HAP-1 (cell line): ENCODE results near the gene ANXA9.

Experiments used
- DNase-seq, 2 experiments: peaks; one replicate each; pipeline ENCODE4 v3.0.0-alpha.2; 2016 to 2020; ENCODE audit warnings: low spot score in 2 of 2
- H3K27me3 ChIP-seq: fragments of 250-450 bp; sonication (Bioruptor Pico); 2 replicates; pipeline ENCODE4 v1.5.1; 2020; ENCODE audit warnings: low read depth, mild to moderate bottlenecking, moderate library complexity
- H3K36me3 ChIP-seq: fragments of 250-450 bp; sonication (Bioruptor Pico); replicated peaks from 2 replicates; pipeline ENCODE4 v1.5.1; 2020; ENCODE audit warnings: mild to moderate bottlenecking
- H3K4me1 ChIP-seq: fragments of 250-450 bp; sonication (Bioruptor Pico); 2 replicates; pipeline ENCODE4 v1.5.1; 2020; ENCODE audit warnings: mild to moderate bottlenecking
- H3K4me3 ChIP-seq: fragments of 250-450 bp; sonication (Bioruptor Pico); 2 replicates; pipeline ENCODE4 v1.5.1; 2020; ENCODE audit warnings: mild to moderate bottlenecking, moderate library complexity
- H3K9me3 ChIP-seq: fragments of 250-450 bp; sonication (Bioruptor Pico); 2 replicates; pipeline ENCODE4 v1.5.1; 2020; ENCODE audit warnings: mild to moderate bottlenecking, moderate library complexity
- in situ Hi-C: fragments of 300-500 bp; cut with MboI; formaldehyde crosslinking; loops from 3 replicates; pipeline ENCODE4 v1.14.3; 2020; ENCODE audit warnings: low sequenced_read_pairs, inconsistent platforms, mixed read lengths

The ANXA9 gene

DNA sequence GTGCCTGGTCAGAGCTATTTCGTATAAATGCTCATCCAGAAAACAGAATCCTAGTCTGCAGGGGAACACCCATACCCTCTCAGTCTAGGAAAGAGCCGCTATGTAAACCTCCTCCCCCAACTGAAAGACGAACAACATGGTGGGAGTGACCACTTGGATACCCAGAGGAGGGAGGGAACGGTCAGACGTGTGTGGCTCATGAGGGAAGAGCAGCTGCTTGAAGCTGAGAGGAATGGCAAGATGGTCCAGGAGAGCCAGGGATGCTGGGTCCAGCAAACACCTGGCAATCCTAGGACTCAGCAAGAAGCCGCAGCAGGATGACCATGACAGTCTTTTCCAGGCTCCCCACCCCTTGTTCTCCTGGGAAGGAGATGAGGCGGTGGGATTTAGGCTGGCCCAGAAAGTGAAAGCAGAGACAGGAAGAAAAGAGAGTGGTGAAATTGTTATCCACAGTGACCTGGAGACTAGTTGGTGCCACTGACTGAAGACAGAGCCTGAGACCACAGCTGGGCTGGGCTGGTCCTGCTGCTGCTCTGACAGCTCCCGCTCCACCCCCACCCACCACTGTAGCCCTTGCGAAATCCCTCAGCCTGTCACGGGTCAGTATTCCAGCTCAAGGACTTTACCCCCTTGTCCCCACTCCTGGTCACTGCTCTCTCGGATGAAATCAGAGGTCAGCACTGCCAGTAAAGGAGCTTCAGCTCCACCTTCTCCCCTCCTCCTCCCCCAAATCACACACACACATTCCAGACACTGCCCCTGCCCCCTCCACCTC is 11.1 kb upstream of the ANXA9 start:
- Histone ChIP-seq H3K36me3 (peaks cover 33% of the 10 kb centered on the region), H3K4me1 (peaks cover 24% of the 10 kb centered on the region), H3K27me3 (no peaks in the 10 kb centered on the region), H3K4me3 (no peak overlapping the region), H3K9me3 (no peaks in the 10 kb centered on the region)
- DNase-seq: no peak
- in situ Hi-C loops: no loop called here

DNA sequence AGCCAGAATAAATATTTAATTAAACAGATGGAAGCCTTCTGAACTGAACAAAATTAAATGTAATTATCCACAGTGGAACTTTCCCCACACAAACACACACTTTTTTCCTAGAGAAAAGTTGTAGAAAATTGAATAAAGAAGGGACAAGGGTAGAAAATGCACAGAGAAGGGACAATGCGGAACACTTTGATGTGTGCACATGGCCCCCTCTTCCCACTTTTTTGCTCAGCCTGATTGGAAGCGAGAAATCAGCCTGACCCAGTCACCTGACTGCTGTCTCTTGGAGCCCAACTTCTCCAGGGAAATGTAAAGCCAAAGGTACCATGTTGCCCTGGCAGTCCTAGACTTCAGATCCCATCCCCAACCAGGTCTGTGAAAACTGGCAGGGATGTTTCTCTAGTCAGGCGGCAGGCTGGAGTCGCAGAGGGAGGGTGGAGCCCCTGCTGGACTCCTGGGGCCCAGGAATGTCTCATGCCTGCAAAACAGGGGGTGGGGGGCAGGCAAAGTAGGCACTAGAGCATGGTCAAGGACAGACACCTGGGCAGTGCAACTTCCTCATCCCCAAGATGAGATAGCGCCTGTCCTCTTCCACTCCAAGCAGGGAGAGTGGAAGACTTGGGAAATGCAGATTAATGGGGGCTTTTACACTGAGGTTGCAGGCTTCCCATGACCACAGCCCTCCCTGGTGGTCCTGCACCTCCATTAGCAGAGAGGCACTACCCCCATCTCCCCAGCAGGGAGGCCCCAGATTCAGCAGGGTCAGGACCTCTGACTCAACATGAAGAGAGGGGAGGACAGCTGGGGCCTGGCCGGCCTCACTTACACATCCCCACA is 10.3 kb upstream of the ANXA9 start:
- Histone ChIP-seq H3K4me1 (peaks cover 24% of the 10 kb centered on the region), H3K27me3 (no peaks in the 10 kb centered on the region), H3K9me3 (no peaks in the 10 kb centered on the region), H3K4me3 (no peak overlapping the region), H3K36me3 (peaks cover 25% of the 10 kb centered on the region)
- no peak for DNase-seq
- in situ Hi-C loops: no loop called here

DNA sequence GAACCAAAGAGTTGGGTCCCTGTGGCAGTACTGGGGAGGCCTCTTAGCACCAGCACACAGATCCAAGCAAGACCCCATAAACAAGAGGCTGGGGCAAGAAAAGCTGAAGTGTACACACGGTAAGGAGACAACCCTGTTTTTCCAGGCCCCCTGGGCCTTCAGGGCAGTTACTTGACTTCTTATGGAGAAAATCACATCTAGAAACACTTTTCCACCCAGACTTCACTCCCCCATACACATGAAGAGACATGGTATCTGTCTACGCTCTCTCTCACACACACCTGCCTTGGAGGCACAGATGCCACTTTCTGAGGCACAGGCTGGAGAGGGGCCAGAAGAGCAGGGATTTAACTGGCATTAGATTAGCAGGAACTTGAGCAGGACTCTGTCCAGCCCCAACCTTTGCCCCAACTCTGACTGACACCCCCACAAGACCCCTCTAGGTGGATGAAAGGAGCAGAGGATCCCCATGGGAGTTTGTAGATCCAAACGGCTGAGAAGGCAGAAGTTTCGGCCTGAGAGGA is 9.6 kb upstream of the ANXA9 start:
- Histone ChIP-seq H3K27me3 (no peaks in the 10 kb centered on the region), H3K9me3 (no peaks in the 10 kb centered on the region), H3K36me3 (peaks cover 18% of the 10 kb centered on the region), H3K4me3 (peak overlapping the region; percentile 73; the same call in 1 of the 2 replicates), H3K4me1 (peaks cover 24% of the 10 kb centered on the region)
- in situ Hi-C loops: no loop called here
- DNase-seq: no peak

DNA sequence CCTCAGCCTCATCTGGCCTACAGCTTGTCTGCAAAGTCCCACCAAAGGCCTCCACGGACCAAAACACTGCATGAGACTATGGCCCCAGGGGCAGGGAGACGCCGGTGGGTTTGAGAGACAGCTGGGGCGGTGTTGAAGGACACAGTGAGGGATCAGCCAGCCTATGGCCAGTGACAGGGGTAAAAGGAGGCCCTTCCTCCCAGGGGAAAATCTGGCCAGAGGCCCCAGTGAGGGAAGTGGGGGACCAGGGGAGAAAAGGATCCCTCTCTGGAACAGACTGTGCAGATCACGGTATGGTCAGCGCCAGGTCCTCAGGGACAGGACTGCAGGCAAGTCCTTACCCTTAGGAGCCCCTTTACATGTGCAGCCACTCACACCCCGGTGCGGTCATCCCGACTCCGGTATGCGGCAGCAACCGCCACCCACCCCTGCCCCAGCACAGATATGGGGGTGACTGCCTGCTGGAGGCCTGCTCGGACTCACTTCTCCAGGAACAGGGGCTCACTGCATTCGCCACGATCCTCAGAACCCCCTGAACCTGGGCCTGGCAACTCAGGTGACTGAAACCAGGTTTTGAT is 8.7 kb upstream of the ANXA9 start:
- in situ Hi-C loops: no loop called here
- H3K4me3 ChIP-seq: peak overlapping the region; percentile 73
- peak in 1 of 2 experiments; percentile 42 for DNase-seq
- peaks cover 24% of the 10 kb centered on the region for H3K4me1 ChIP-seq
- H3K36me3 ChIP-seq: peaks cover 9% of the 10 kb centered on the region
- H3K9me3 ChIP-seq: no peaks in the 10 kb centered on the region
- H3K27me3 ChIP-seq: no peaks in the 10 kb centered on the region

DNA sequence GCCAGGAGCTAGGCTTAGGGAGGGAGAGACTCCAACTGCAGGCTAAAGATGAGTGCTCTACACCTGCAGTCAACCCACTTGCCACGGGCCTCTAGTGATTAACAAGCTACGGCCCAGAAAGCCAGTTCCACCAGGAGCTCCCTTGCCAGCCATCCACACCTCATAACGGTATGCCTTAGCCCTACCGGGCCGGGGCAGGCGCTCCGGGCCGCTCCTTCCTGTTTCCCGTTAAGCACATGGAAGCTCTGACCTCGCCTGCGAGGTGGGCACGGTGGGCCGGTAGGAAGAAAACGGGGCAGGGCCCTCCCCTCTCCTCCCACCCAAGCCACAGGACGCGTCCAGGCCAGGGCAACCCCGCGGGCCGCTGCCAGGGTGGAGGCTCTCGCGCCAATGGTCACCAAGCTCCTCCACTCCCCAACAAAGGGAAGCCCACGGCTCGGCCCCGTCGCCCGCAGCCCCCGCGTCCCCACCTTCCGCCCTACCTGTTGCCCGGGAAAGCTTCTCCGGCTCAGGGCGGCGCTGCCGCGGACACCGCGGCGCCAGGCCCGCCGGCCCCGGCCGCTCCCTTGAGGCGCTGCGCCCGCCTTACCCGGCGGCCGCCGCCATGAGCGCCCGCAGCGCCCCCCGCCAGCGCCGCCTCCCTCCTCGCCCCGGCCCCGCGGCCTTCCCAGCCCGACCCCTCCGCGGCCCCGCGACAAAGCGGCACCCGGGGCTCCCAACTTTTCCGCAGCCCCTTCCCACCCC is 8.1 kb upstream of the ANXA9 start:
- peak in 1 of 2 experiments; percentile 44 for DNase-seq
- Histone ChIP-seq H3K4me3 (peak overlapping the region; percentile 73), H3K9me3 (no peaks in the 10 kb centered on the region), H3K27me3 (no peaks in the 10 kb centered on the region), H3K4me1 (peaks cover 24% of the 10 kb centered on the region), H3K36me3 (peaks cover 3% of the 10 kb centered on the region)
- in situ Hi-C loops: no loop called here

DNA sequence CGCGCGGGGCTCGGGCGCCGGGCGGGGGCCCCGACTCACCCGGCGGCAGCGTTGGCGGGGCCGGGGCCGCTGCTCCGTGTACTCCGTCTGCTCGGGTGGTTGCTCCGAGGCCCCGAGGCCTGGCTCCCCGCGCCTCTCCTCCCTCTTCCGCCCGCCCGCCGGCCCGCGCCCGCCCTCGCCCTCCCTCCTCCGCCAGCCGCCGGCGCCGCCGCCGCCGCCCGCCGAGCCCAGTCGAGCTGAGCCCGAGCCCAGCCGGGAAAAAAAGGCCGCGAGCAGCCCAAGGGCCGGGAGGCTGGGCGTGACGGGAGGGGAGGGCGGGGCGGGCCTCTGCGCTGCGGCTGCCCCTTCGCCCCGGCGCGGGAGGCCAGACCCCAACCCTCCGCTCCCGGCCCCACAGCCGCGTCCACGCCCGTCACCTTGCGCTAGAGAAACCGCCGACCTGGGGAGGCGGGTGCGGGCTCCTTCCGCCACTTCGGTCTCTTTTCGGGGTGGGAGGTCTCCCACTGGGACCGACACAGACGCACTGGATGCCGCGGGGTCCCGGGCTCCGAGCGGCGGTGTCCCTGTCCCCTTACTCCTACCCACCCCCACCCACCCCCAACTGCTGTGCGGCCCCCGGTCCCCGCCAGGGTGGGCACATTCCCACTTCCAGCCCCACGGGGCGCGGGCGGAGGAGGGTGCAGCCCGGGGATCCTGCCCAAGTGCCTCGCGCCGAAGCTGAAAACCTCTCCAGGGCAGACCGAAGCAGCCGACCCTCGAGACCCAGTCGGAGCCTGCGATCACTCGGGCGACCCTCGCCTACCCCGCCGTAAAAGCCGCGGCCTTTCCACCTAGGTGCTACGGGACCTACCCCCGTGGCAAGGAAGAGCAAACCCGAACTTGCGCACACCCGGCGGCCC is 7.3 kb upstream of the ANXA9 start, which contains the start of gene CERS2:
Gene CERS2 (minus strand): TSS at position 256 of the 899 bp plus-strand sequence. CDS start 5,745 bp downstream, outside the sequence.
- peak within 1 kb of the TSS; percentile 73 for H3K4me3 ChIP-seq
- no peaks in the 10 kb centered on the region for H3K27me3 ChIP-seq
- H3K36me3 ChIP-seq: no peaks in the 10 kb centered on the region
- peak; percentile 68 to 83 for DNase-seq
- in situ Hi-C loops: no loop called here
- no peaks in the 10 kb centered on the region for H3K9me3 ChIP-seq
- H3K4me1 ChIP-seq: peaks cover 32% of the 10 kb centered on the region

DNA sequence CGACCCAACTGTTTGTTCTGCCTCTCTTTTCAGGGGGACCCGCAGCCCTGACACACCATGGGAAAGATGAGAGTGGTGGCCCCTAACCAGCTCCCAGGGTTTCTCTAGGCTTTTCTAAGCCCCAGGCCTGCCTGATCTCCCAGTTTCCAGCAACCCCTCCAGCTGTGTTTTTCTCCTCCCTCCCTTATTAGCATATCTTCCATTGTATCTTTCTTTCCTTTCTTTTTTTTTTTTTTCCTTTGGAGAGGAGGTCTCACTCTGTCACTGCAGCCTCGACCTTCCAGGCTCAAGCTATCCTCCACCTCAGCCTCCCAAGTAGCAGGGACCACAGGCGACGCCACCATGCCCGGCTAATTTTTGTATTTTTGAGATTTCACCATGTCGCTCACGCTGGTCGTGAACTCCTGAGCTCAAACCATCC is 5.7 kb upstream of the ANXA9 start:
- H3K4me1 ChIP-seq: peaks cover 27% of the 10 kb centered on the region
- in situ Hi-C loops: no loop called here

DNA sequence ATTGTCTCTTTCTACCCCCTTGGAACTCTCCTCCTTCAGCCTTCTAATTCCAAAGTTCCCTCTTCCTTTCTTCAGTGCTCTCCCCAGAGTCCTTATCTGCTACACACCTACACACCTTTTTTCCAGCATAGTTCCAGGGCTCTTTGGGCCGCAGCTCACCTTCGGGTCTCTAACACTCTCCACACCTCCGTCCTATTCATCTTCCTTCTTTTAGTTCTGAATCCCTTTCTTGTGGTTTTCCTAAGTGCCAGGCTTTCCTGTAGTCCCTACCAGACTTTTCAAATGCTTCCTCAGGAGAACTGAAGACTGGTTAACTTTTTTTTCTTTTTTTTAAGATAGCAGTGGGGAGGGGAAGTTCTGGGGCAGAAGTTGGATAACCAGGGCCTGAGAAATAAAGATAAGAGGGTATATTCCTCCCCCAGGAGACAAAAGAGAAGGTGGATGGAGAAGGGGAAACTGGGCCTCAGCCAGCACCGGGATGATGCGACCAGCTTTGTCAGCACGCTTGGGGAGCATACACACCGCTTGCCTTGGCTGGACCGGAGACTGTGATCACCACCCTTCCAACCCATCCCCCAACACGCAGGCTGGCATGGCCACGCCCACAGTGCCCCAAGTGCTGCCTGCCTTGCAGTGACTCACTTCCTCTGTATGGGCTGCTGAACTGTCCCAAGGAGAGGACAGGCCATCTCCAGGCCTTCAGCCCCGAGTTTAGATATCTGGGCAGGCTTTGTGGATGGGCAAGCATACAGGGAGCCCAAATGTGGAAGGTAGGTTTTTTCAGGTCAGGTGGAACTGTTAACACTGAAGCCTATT is 5.0 kb upstream of the ANXA9 start:
- H3K27me3 ChIP-seq: no peaks in the 10 kb centered on the region
- H3K36me3 ChIP-seq: no peaks in the 10 kb centered on the region
- in situ Hi-C loops: no loop called here
- no peak overlapping the region for H3K4me3 ChIP-seq
- peaks cover 20% of the 10 kb centered on the region for H3K4me1 ChIP-seq
- no peak for DNase-seq
- H3K9me3 ChIP-seq: no peaks in the 10 kb centered on the region

More for the DNA sequence above, 5.7 kb upstream of the ANXA9 start:
- no peaks in the 10 kb centered on the region for H3K27me3 ChIP-seq
- no peaks in the 10 kb centered on the region for H3K36me3 ChIP-seq
- H3K9me3 ChIP-seq: no peaks in the 10 kb centered on the region
- H3K4me3 ChIP-seq: no peak overlapping the region
- DNase-seq: no peak

DNA sequence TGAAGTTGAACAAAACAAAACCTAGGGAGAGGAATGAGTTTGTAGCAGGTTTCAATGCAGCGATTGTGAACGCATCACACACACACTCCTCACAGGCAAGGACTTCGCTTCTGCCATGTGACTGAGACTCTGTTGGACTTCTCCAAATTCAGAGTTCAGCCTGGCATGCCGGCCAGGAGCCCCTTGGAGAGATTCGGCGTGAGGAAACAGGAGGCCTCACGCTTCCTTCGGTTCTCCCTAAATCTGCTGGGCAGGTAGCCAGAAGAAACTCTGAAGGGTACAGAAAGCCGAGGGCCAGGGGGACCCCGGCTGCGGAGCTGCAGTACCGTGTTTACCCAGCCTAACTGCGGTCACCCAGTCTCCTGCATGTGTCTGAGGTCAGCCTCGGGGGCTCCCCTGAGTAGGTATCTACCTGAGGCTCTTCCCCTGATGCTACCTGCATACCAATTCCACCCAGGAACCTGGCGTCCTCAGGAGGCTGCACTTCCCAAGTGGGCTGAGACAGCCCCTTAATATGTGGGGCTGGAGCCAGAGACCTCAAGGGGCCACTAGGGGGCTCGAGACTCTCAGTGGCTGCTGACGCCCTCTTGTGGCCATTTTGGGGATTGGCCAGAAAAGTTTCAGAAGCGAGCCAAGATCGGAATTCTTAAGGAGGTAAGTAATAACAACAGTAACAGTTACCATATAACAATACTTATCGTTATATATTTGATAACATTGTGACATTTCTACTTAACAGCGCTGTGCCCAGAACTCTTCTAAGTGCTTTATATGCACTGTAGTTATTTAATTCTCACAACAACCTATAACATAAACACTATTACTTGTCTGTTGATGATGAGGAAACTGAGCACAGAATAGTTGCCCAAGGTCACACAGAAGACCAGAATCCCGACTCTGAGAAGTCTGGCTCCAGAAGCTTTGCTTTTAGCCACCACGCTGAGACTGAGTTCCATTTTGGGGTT is 2.7 kb upstream of the ANXA9 start:
- DNase-seq: peak; percentile 72 to 93
- H3K4me3 ChIP-seq: peak overlapping the region; percentile 10; the same call in 1 of the 2 replicates
- H3K4me1 ChIP-seq: peaks cover 8% of the 10 kb centered on the region

DNA sequence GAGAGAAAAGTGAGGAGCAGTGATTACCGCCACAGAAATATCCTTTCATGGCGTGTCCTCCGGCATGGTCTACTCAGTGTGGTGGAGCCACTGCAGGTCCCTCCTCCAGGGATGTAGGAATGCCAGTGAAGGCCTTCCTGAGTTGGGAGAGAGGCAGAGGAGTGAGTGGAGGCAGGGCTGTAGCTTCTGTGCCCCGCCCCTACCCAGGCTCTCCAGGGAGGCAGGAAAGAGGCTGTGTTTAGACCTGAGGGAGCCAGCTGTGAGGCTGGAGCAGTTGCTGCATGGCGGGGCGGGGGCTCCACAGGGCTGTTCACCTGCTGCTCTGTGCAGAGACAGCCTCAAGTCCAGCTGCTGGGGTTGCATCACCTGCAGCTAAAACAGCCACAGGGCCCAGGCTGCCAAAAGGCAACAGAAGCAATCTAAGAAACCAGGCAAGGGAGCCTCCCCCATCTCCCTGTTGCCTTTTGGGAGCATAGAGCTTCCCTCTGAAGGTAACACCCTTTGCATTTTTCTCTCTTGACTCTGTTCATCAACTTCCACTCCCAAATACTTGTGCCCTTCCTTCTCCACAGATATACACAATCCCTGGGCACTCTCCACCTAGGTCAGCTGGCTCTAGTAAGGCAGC is 801 bp upstream of the ANXA9 start:
- Histone ChIP-seq H3K36me3 (no peaks in the 10 kb centered on the region), H3K9me3 (no peaks in the 10 kb centered on the region), H3K4me3 (no peak overlapping the region), H3K27me3 (no peaks in the 10 kb centered on the region), H3K4me1 (peaks cover 8% of the 10 kb centered on the region)
- DNase-seq: peak in 1 of 2 experiments; percentile 48
- in situ Hi-C loops: no loop called here

More for the DNA sequence above, 2.7 kb upstream of the ANXA9 start:
- no peaks in the 10 kb centered on the region for H3K9me3 ChIP-seq
- no peaks in the 10 kb centered on the region for H3K27me3 ChIP-seq
- in situ Hi-C loops: no loop called here
- no peaks in the 10 kb centered on the region for H3K36me3 ChIP-seq
